ENCODE results near the gene CCDC92. TPM values are rescaled to one million over a fixed set of nuclear protein-coding genes. Genes with fewer than 3 reads are reported as not detected.

CCDC92 gene
- total RNA-seq, 1 donor from 2014 or later = 25.9 TPM

DNA sequence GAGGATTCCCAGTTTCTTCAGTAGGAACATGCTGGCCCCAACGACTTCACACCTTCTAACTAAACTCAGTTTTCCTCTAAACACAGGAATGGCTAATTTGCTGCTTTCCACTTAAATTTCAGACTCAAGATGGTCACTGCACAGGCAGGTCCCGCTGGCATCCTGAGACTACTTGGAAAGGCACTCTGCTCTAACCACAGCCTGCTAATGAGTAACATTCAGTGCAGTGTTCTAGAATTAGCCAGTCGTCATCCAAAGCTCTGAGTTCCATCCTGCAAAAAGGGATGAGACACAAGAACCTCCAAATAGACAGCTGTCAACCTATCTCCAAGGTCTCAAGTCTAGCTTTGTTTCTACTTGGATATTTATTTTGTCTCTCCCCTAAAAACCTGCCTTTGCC lies 6.0 kb downstream of the CCDC92 start:
- no peak overlapping the region for H3K4me3 ChIP-seq (ENCODE audit: low read depth, low read length)
- DNase-seq (ENCODE audit: low read depth) = no peak
- TF ChIP-seq, protein P1, sequence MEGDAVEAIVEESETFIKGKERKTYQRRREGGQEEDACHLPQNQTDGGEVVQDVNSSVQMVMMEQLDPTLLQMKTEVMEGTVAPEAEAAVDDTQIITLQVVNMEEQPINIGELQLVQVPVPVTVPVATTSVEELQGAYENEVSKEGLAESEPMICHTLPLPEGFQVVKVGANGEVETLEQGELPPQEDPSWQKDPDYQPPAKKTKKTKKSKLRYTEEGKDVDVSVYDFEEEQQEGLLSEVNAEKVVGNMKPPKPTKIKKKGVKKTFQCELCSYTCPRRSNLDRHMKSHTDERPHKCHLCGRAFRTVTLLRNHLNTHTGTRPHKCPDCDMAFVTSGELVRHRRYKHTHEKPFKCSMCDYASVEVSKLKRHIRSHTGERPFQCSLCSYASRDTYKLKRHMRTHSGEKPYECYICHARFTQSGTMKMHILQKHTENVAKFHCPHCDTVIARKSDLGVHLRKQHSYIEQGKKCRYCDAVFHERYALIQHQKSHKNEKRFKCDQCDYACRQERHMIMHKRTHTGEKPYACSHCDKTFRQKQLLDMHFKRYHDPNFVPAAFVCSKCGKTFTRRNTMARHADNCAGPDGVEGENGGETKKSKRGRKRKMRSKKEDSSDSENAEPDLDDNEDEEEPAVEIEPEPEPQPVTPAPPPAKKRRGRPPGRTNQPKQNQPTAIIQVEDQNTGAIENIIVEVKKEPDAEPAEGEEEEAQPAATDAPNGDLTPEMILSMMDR (conservative IDR thresholded peaks at IDR 0.05; ENCODE audit: low read depth, low read length) = no peak

DNA sequence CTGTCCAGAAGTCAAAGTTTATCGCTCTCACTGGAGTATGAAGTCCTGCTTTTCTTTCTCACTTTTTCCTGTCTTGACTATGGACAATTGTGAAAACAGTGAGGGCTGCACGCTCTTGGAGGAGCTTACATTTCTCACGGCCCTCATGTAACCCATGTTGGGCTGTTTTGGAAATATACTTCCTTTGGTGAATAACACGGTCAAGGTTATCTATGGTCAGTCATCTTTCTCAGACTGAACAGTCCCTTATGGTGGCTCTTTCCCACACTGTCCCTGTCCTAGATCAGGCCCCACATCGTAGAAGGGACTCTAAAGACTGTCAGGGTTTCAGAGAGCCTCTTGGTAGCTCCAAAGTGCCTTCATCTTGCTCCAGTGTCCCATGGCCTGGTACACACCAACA lies 7.2 kb downstream of the CCDC92 start:
- no peak overlapping the region for H3K4me3 ChIP-seq (ENCODE audit: low read depth, low read length)
- no peak for DNase-seq (ENCODE audit: low read depth)
- TF ChIP-seq, protein P1 (conservative IDR thresholded peaks at IDR 0.05; ENCODE audit: low read depth, low read length) = no peak

- DNase-seq (ENCODE audit: low read depth) = no peak
- TF ChIP-seq, protein P1 (conservative IDR thresholded peaks at IDR 0.05; ENCODE audit: low read depth, low read length) = no peak
Measured at GRCh38 chr12:123963821-123964220, 8.8 kb downstream of the CCDC92 start.

DNA sequence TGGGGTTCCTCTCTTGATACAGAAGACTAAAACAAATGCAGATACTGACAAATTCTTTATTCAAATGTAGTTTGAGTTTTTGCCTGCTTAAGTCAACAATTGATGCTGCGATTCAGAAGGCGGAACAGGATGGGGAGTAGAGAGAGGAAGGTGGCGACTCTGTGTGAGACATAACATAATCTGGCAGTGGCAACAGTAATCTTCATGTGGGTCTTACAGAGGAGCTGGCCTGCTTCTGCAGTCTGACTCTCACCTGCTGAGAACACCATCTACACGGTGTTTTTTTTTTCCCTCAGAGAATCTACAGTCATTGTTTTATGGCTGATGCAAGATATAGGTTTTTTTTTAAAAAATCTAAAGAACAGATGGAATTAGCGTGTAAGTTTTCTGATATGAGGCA lies 10.1 kb downstream of the CCDC92 start:
- TF ChIP-seq, protein P1 (conservative IDR thresholded peaks at IDR 0.05; ENCODE audit: low read depth, low read length) = no peak
- DNase-seq (ENCODE audit: low read depth) = no peak
- no peak overlapping the region for H3K4me3 ChIP-seq (ENCODE audit: low read depth, low read length)

More at GRCh38 chr12:123963821-123964220, 8.8 kb downstream of the CCDC92 start:
- no peak overlapping the region for H3K4me3 ChIP-seq (ENCODE audit: low read depth, low read length)

- H3K4me3 ChIP-seq (ENCODE audit: low read depth, low read length) = no peak overlapping the region
- TF ChIP-seq, protein P1 (conservative IDR thresholded peaks at IDR 0.05; ENCODE audit: low read depth, low read length) = no peak
- DNase-seq (ENCODE audit: low read depth) = no peak
Measured at GRCh38 chr12:123961585-123962345, 10.9 kb downstream of the CCDC92 start.

- H3K4me3 ChIP-seq (ENCODE audit: low read depth, low read length) = no peak overlapping the region
- DNase-seq (ENCODE audit: low read depth) = no peak
- TF ChIP-seq, protein P1 (conservative IDR thresholded peaks at IDR 0.05; ENCODE audit: low read depth, low read length) = no peak
Measured at GRCh38 chr12:123960856-123961255, 11.8 kb downstream of the CCDC92 start.
